ENCODE data around the gene RHBDF2.
"Not testable (repeated sequence)": the region's sequence is repeated elsewhere in the genome, so short reads cannot be mapped to it uniquely, and the experiment has no call there.

The RHBDF2 gene

DNA sequence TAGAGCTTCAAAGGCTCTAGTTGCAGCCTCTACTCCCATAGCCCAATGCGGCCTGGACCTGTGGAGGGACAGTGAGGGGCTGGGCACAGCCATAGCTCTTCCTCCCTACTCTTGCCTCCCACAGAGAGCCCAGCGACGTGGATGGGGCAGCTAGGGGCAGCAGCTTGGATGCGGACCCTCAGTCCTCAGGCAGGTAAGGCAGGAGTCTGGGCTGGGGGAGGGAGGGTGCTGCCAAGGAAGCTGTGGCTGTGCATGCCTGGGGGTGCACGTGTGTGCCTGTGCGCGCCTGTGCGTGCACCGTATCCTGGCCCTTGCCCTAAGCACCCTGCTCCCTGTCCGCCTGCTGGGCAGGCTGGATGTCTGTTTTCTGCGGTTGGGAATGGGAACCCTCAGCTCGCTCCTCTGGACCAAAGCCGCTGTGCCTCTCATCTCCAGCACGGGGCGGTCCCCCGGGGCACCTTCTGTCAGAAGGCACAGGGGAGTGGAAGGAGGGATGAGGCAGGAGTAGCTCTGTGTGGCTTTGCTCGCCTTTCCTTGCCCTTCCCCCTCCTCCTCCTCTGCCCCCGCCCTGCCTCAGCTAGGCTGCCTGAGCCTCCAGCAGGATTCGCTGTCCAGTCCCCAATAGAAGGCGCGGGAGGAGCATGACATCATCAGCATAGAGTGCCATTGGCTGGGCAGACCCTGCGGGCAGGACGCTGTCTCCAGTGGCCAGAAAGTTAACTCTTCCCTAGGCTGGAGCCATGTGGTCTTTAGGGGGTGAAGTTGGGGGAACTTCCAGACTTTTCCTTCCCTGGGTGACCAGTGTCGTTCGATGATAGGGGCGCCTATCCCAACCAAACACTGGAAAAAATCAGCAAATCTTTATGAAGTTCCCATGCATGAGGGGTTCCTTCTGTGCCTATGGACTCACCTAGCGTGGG lies 39.4 kb upstream of the RHBDF2 start:
- Mint-ChIP-seq H3K4me3 (no peak overlapping the region), H3K27me3 (peaks cover 19% of the 10 kb centered on the region), H3K36me3 (no peaks in the 10 kb centered on the region), H3K4me1 (peaks cover 4% of the 10 kb centered on the region), H3K9me3 (no peaks in the 10 kb centered on the region), H3K27ac (no peak overlapping the region)

DNA sequence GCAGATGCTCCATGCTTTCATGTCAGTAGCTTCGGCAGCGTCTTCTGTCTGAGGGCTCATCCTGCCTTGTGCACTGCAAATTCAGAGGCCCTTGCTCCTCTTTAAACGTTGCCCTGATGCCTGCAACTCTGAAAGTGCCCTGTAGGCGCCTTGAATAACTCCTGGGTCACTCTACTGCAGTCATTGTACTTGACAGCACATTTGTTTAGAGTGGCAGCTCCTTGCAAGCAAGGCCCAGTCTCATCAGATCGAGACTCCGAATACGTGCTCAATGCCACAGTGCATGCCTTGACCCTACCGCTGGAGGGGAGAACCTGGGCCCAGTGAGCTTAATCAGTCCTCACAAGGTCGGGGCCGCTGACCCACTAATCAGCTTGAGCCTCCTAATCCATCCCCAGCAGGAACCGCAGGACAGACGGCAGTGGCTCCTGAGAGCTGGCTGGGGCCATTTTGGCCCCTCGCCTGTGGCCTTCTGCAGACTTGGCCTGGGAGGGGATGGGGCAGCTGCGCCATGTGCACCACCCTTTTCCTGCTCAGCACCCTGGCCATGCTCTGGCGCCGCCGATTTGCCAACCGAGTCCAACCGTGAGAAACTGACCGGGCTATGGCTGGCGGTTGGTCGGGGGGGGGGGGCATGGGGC lies 38.5 kb upstream of the RHBDF2 start, which contains the start of gene PRCD:
TSS of gene PRCD (plus strand) at position 414 of the 641 bp plus-strand sequence. CDS start at position 512, 98 bp downstream.
- Mint-ChIP-seq H3K4me3 (peak within 1 kb of the TSS; percentile 39), H3K36me3 (no peaks in the 10 kb centered on the region), H3K9me3 (no peaks in the 10 kb centered on the region), H3K27ac (peak within 1 kb of the TSS; percentile 20), H3K4me1 (peaks cover 4% of the 10 kb centered on the region), H3K27me3 (peaks cover 19% of the 10 kb centered on the region)

DNA sequence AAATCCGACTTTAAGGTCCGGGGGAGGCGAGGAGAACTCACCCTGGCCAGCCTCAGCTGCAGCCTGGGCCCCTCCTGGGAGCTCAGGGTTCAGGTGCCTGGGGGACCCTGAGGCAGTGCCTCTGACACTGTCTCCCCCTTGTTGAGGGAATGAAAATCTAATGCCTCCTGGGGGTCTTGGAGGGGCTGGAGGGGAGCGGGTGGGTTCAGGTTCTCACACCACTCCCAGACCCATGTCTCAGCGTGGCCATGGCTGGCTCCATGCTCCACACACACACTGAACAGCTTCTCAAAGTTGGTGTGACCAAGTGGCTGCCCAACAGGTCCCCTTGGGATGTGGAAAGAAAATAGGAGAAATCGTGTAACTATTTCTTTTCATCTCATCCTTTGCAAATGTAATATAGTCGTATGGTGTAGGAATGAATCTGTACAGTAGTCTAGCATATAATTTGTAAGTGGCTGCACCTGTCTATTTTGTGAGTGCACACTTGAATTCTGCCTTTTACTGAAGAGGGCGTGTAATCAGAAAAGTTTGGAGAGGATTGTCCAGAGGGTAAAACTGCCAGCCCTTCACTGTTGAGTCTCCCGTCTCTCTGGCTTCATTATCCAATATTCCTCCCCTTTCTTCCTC lies 37.8 kb upstream of the RHBDF2 start:
- Mint-ChIP-seq H3K4me1 (peaks cover 4% of the 10 kb centered on the region), H3K9me3 (no peaks in the 10 kb centered on the region), H3K27ac (peak overlapping the region; percentile 20), H3K27me3 (peaks cover 19% of the 10 kb centered on the region), H3K4me3 (peak overlapping the region; percentile 39), H3K36me3 (no peaks in the 10 kb centered on the region)

DNA sequence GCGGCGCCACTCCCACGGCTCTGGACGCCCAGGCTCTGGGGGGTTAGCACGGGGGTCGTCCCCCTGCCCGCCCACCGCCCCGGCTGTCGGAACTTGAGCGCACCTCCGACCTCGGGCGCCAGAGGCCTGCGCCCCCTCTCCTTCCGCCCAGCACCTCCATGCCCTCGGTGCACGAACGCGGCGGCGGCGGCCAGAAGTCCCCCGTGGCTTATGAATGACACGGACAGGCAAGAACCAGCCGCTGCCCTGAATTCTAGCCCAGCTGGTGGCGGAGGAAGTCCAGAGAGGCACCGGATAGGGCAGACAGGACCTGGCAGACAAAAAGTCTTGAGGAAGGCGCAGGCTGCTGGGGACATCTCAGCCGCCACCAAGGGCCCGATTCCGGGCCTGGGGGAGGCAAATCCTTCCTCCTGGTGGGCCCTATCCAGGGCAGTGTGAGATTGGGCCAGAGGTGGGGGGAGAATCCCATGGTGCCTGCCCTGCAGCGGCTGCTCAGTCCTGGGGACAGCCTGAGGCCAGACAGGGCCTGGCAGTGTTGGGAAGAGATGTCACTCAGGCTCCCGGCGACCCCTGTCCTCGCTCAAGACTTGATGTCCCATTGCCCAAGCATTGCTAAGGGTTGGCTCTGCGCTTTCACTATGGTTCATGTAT lies 37.2 kb upstream of the RHBDF2 start:
- Mint-ChIP-seq H3K4me1 (peaks cover 4% of the 10 kb centered on the region), H3K27me3 (peaks cover 19% of the 10 kb centered on the region), H3K4me3 (peak overlapping the region; percentile 39), H3K36me3 (no peaks in the 10 kb centered on the region), H3K27ac (no peak overlapping the region), H3K9me3 (no peaks in the 10 kb centered on the region)

DNA sequence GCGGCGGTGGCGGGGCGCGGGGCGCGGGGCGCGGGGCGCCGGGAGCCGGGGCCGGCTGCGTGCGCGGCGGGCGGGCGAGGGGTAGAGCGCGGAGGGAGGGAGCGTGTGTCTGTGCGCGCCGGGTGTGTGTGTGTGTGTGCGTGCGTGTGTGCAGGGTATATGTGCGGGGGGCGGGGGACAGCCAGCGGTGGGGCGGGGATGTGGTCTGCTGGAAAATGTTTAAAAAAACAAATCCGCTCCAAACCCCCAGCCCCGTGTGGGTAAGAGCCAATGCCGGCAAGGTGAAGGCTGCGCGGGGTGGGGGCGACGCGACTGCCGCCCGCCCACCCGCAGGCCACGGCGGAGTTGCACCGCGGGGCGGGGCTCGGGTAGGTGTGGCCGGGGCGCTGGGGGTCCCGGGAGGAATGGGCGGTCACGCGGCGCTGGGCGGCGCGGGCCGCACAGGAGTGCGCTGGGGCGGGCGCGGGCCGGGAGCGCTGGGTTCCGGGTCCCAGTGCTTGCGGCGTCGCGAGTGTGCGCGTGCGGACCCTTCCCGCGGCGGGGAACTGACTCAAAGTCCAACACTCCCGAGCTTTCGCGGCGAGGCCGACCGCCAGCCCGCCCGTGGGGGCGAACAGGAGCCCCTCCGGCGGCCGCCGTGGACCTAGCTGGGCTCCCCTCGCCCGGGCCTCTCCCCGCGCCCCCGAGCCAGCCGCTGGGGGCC lies 36.5 kb upstream of the RHBDF2 start, which contains the start of gene CYGB:
TSS of gene CYGB (minus strand) at position 132 of the 703 bp plus-strand sequence. CDS start 167 bp downstream, outside the sequence.
- no peaks in the 10 kb centered on the region for H3K36me3 Mint-ChIP-seq
- peak within 1 kb of the TSS; percentile 52 for H3K4me3 Mint-ChIP-seq
- H3K4me1 Mint-ChIP-seq = peaks cover 4% of the 10 kb centered on the region
- no peaks in the 10 kb centered on the region for H3K9me3 Mint-ChIP-seq
- H3K27ac Mint-ChIP-seq = no peak within 1 kb of the TSS
- H3K27me3 Mint-ChIP-seq = peaks cover 19% of the 10 kb centered on the region

DNA sequence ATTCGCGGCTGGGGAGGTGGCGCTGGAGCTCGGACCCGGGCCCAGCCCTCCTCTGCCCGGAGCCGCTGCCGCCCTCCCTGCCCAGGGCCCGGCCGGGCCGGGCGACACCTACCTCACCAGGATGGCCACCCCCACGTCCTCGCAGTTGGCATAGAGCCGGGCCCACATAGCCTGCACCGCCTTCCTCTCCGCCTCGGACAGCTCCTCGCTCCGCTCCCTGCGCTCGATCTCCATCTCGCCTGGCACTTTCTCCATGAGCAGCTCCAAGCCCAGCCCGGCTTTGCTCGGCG lies 36.0 kb upstream of the RHBDF2 start:
- H3K4me1 Mint-ChIP-seq = peaks cover 4% of the 10 kb centered on the region
- H3K4me3 Mint-ChIP-seq = no peak overlapping the region
- no peaks in the 10 kb centered on the region for H3K9me3 Mint-ChIP-seq
- H3K36me3 Mint-ChIP-seq = no peaks in the 10 kb centered on the region
- peaks cover 17% of the 10 kb centered on the region for H3K27me3 Mint-ChIP-seq
- H3K27ac Mint-ChIP-seq = no peak overlapping the region

DNA sequence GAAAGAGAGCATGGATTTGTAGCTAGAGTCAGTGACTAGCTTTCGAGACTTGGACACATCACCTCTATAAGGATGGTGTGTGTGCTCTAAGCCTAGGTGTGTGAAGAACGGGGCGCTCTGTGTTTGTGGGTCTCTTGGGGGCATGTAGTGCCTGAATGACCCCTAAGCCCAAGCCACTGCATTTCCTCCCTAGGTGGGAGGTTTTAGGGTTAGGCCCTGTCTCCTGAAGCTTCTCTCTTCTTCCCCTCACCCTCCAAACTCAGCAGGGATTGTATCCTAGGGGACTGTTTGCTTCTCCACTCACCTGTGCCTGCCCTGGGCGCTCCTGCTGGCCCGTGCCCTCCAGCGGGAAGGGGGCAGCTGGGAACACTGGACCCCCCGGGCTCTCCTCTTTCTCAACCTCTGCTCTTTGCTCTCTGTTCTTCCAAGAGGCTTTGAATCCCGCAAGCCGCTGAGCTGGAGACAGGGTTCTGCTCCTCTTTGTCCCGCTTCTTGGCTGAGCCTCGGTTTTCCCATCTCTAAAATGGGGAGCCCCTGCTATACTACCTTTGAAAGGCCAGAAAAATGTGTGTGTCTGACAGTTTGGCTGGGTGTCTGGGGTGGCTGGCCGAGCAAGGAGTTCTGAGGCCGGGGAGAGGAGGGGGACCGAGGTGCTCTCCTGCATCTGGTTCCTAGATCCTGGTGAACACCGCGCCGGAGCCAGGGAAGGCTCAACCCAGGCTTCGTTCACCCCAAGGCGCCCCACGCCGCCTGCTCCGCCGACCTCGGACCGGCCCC lies 35.5 kb upstream of the RHBDF2 start:
- no peak overlapping the region for H3K27ac Mint-ChIP-seq
- no peaks in the 10 kb centered on the region for H3K9me3 Mint-ChIP-seq
- peak overlapping the region; percentile 52 for H3K4me3 Mint-ChIP-seq
- H3K36me3 Mint-ChIP-seq = no peaks in the 10 kb centered on the region
- peaks cover 7% of the 10 kb centered on the region for H3K4me1 Mint-ChIP-seq
- peaks cover 16% of the 10 kb centered on the region for H3K27me3 Mint-ChIP-seq

DNA sequence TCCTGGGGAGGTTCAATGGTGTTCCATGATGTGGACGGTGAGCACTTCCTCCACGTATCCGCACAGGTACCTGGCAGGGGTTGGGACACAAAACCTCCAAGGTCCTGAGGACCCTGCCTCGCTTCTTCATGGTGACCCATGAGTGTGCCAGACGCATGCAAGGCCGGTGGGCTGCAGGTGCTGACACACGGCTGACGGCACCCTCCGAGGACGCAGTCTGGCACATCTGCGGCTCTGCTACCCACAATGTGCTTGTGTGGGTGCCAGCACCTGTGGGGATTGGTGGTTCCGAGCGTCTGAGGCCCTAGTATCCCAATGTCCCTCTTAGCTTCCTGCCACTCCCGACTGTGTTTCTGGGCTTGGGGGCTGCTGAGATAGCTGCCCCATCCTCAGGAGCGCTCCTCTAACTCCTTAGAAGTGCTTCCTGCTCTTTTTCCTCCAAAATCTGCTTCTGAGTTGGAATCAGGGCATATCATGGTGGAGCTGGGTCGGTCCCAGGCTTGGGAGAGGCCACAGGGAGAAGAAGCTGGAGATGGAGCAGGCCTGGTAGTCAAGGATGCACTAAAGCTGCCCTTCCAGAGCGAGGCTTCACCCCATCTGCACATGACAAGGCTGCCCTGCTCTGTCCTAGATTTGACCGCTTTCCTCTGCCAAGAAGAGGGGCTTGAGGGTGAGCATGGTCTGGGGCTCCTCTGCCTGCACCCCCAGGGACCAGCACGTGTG lies 34.7 kb upstream of the RHBDF2 start:
- no peak overlapping the region for H3K4me3 Mint-ChIP-seq
- H3K27me3 Mint-ChIP-seq = peaks cover 14% of the 10 kb centered on the region
- no peak overlapping the region for H3K27ac Mint-ChIP-seq
- peaks cover 7% of the 10 kb centered on the region for H3K4me1 Mint-ChIP-seq
- H3K36me3 Mint-ChIP-seq = no peaks in the 10 kb centered on the region
- H3K9me3 Mint-ChIP-seq = no peaks in the 10 kb centered on the region

DNA sequence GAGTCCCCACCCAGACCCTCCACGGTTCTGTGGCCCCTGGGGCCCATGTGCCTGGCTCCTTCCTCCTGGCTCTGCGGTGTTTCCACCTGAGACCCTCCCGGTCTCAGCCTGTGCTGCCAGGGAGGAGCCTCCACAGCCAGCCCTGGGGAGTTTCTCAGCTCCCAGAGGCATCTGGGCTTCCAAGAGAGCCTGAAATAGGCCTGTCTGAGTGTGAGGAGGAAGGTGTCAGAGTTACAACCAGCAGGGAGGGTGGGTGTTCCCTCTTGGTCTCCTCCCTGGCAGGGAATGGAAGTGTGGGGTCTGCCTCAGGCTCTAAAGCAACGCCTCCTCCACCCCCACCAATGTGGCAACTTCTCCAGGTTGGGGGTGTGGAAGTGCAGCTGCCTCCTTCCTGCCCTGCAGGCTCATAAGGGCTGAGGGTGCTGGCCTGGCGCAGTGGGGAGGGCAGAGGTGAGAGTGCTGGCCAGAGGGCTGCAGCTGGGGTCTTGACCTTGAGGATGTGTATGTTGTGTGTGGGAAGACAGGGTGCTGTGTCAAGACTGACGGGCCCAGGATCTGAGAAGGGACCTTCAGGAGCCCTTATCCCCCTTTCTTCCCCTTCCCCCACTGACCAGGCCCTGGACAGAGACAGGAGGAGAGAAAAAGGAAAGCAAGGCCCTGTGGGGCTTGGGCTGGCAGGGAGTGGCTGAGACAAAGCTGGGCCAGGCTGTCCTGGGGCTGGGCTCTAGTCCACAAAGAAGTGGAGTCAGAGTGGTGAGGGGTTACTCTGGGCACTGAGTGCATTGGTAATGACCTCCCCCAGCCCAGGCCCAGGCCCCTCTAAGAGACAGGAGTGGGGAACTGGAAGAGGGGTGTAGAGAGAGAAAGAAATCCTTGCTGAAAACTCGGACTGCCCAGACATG lies 33.9 kb upstream of the RHBDF2 start:
- Mint-ChIP-seq H3K4me3 (no peak overlapping the region), H3K27me3 (peaks cover 13% of the 10 kb centered on the region), H3K9me3 (no peaks in the 10 kb centered on the region), H3K27ac (no peak overlapping the region), H3K4me1 (peaks cover 11% of the 10 kb centered on the region), H3K36me3 (no peaks in the 10 kb centered on the region)

DNA sequence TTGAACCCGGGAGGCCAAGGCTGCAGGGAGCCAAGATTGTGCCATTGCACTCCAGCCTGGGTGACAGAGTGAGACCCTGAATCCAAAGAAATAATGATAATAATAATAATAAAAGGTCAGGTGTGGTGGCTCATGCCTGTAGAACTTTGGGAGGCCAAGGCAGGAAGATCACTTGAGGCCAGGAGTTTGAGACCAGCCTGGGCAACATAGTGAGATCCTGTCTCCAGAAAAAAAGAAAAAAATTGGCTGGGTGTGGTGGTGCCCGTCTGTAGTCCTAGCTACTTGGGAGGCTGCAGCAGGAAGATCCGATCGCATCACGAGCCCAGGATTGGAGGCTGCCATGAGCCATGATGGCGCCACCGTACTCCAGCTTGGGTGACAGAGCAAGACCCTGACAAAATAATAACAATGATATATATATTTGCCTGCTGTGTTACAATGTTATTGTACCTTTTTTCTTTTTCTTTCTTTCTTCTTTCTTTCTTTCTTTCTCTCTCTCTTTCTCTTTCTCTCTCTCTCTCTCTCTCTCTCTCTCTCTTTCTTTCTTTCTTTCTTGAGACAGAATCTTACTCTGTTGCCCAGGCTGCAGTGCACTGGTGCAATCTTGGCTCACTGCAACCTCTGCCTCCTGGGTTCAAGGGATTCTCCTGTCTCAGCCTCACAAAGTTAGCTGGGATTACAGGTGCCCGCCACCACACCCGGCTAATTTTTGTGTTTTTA lies 32.6 kb upstream of the RHBDF2 start:
- H3K27ac Mint-ChIP-seq, H3K4me1 Mint-ChIP-seq, H3K4me3 Mint-ChIP-seq, H3K36me3 Mint-ChIP-seq, H3K9me3 Mint-ChIP-seq, H3K27me3 Mint-ChIP-seq: not testable (repeated sequence)

DNA sequence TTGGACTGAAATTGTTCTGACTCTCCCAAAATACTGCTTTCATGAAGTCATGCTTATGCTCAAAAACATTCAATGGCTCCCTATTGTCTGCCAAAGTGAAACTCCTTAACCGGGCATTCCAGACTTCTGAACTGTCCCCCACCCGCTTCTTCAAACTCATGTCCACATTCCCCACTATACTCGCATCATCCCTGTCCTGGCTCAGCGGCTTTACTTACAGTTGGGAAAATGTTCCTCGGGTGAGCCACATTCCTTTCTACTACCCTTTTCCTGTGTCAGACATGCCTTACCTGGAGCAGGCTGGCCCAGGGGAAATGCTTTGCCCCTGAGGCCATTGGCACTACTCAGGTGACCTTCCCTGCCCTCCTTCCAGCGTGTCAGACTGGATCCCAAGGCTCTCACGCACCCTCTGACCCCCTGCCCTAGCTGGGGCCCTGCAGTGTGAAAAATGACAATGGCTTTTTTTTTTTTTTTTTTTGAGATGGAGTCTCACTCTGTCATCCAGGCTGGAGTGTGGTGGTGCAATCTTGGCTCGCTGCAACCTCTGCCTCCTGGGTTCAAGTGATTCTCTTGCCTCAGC lies 30.9 kb upstream of the RHBDF2 start:
- Mint-ChIP-seq H3K27ac (no peak overlapping the region), H3K9me3 (no peaks in the 10 kb centered on the region), H3K4me1 (peaks cover 21% of the 10 kb centered on the region), H3K36me3 (no peaks in the 10 kb centered on the region), H3K4me3 (no peak overlapping the region), H3K27me3 (peaks cover 6% of the 10 kb centered on the region)

DNA sequence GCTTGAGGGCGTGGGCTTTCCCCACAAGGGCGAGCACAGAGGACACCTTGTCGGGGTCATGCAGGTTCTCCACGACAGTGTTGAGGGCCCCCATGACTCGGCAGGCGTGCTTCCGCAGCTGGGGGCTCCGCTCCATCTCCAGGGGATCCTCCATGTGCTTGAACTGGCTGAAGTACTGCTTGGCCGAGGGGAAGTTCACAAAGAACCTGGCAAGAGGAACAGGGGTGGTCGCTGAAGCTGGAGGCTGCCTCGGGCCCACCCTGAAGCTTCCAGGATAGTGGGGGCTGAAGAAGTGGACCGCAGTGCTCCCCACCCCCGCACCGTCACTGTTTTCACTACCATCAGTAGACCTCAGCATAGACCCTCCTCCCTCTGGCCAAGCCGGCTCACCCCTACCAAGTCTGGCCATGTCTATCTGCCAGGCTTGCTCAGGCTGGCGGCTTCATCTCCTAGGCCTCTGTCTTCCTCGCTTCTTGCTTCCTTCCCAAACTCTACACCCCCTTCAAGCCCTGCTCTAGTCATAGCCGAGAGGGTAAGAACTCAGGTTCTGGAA lies 30.3 kb upstream of the RHBDF2 start:
- Mint-ChIP-seq H3K9me3 (no peaks in the 10 kb centered on the region), H3K27me3 (peaks cover 2% of the 10 kb centered on the region), H3K36me3 (no peaks in the 10 kb centered on the region), H3K4me3 (no peak overlapping the region), H3K4me1 (peaks cover 23% of the 10 kb centered on the region), H3K27ac (no peak overlapping the region)

Measured in activated naive CD4-positive, alpha-beta T cell treated with anti-CD3 and anti-CD28 coated beads, Interleukin-2, amount 50 U/mL, for 24 hours (primary cell).